HG03558 (cell line): ENCODE results near the gene HK3.
"Not testable (repeated sequence)": the region's sequence is repeated elsewhere in the genome, so short reads cannot be mapped to it uniquely, and the experiment has no call there.

Experiments
- ATAC-seq: cut with Tn5 transposase; IDR thresholded peaks from one replicate; pipeline ENCODE4 v1.9.1; 2021; ENCODE audit warnings: moderate number of reproducible peaks; ENCODE audit not compliant: unreplicated experiment; ENCODE audit errors: extremely low read depth

HK3 gene

DNA sequence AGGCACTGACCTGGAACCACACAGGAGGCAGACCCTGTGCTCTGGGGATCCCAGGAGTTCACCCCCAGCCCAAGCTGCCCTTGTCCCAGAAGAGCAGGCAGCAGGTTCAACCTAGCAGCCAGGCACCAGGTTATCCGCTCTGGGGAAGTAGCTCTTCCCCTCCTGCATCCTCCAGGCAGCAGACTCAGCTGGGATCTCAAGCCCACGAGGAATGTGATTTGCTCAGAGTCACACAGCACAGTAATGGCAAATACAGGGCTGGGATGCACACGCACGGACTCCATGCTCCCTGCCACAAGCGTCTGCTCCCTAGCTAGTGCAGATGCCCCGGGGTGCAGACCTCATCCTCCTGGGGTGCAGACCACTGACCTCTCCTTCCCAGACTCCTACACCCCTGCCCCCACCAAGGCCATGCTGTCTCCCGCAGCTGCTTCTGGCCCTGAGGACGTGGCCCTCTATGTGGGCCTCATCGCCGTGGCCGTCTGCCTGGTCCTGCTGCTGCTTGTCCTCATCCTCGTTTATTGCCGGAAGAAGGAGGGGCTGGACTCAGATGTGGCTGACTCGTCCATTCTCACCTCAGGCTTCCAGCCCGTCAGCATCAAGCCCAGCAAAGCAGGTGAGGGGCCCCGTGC lies 25.5 kb downstream of the HK3 start:
- no peak for ATAC-seq

DNA sequence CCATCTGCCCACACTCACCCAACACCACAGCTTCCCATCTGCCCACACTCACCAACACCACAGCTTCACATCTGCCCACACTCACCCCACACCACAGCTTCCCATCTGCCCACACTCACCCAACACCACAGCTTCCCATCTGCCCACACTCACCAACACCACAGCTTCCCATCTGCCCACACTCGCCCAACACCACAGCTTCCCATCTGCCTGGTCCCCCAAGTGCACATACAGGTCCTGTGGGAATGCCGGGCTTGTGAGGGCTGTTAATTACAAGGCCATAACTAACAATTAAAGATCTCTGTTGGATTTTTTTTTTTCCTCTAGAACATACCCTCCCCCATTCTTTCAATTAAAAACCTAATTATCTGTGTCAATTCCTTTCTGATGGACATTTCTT lies 26.1 kb downstream of the HK3 start:
- ATAC-seq = not testable (repeated sequence)

DNA sequence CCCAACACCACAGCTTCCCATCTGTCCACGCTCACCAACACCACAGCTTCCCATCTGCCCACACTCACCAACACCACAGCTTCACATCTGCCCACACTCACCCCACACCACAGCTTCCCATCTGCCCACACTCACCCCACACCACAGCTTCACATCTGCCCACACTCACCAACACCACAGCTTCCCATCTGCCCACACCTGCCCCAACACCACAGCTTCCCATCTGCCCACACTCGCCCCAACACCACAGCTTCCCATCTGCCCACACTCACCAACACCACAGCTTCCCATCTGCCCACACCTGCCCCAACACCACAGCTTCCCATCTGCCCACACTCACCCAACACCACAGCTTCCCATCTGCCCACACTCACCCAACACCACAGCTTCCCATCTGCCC lies 26.6 kb downstream of the HK3 start:
- not testable (repeated sequence) for ATAC-seq

DNA sequence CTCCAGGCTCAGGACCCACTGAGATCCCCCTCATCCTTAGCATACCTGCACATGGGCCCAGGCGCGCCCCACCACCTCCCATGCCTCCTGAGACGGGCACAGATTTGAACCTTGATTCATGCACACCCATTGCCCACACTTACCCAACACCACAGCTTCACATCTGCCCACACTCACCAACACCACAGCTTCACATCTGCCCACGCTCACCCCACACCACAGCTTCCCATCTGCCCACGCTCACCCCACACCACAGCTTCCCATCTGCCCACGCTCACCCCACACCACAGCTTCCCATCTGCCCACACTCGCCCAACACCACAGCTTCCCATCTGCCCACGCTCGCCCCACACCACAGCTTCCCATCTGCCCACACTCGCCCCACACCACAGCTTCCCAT lies 28.5 kb downstream of the HK3 start:
- not testable (repeated sequence) for ATAC-seq

DNA sequence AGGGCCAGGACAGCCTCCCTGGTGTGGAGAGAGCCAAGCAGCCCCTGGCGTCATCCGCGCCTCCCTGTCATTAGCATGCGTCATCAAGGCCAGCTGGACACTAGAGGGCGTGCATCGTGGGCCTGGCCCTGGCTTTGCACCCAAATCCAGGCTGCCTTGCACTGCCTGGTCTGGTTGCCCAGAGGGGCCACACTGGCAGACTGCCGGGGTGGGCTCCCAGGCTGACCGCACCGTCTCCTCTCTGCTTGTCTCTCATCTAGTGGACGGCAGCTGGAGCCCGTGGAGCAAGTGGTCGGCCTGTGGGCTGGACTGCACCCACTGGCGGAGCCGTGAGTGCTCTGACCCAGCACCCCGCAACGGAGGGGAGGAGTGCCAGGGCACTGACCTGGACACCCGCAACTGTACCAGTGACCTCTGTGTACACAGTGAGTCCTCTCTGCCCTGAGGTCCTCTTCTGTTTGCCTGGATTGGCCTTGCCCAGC lies 29.0 kb downstream of the HK3 start:
- no peak for ATAC-seq

DNA sequence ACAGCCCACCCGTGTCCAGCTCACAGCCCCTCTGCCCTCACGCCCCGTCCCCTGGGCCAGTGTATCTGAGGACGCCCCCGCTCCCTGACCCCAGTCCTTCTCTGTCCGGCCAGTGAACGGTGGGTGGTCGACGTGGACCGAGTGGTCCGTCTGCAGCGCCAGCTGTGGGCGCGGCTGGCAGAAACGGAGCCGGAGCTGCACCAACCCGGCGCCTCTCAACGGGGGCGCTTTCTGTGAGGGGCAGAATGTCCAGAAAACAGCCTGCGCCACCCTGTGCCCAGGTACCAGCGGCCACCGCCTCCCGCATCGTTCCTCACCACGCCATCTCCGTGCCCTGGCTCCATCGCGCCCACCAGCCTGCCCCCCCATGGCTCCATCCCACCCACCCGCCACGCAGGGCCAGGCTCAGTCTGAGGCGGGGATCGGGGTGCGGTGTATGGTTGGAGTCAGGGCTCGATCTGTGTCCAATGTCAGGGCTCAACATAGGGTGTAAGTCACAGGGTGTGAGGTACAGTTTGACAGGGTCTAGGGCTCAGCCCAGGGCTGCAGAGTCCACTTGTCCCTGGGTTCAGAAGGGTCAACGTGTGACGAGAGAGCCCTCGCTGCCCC lies 29.5 kb downstream of the HK3 start:
- no peak for ATAC-seq

DNA sequence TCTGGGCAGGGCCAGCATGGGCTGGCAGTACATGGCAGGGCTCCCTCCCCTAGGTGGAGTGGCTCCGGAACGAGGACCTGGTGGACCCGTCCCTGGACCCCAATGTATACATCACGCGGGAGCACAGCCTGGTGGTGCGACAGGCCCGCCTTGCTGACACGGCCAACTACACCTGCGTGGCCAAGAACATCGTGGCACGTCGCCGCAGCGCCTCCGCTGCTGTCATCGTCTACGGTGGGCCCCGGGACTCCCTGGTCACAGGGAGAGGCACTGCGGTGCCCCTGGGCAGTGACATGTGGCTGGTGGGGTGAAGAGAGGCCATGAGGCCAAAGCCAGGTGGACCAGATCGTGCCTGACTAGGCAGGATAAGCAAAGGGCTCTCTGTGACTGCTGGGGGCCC lies 30.4 kb downstream of the HK3 start:
- no peak for ATAC-seq

DNA sequence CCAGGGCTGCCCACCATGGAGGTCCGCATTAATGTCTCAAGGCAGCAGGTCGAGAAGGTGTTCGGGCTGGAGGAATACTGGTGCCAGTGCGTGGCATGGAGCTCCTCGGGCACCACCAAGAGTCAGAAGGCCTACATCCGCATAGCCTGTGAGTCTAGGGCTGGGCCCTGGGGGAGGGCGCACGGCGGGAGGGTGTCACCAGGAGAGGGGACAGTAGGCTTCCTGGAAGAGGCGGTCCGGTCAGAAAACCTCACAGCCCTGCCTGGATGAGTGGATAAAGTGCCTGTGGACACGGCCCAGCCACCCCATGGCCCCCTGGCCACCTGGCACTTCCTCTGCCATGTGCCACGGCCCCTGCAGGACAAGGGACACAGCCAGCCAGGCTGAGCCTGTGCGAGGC lies 31.0 kb downstream of the HK3 start:
- no peak for ATAC-seq

DNA sequence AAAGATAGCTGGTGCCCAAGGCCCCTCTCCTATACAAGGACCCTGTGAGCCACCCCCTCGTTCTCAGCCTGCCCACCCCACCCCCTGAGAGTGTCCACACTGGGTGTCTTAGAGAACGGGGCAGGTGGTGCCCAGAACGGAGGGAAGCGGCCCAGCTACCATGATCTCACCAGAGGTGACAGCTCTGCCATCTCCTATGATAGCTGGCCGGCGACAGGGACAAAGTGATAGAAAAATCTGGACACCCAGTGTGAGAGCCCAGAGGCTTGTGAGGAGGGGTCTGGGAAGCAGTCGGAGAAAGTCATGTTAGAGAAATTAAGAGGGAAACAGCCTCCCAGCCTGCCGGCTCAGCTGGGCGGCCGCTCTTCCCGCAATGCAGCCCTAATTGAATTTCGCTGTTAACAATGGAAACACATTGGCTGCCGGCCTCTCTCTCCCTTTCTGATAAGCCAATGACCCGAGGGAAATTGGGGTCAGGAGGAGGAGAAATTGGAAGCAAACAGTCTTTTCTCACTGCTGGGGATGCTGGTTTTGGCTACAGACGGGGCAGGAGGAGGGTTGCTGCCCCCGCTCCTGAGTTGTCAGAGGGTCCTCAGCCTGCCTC lies 32.3 kb downstream of the HK3 start:
- ATAC-seq = no peak

DNA sequence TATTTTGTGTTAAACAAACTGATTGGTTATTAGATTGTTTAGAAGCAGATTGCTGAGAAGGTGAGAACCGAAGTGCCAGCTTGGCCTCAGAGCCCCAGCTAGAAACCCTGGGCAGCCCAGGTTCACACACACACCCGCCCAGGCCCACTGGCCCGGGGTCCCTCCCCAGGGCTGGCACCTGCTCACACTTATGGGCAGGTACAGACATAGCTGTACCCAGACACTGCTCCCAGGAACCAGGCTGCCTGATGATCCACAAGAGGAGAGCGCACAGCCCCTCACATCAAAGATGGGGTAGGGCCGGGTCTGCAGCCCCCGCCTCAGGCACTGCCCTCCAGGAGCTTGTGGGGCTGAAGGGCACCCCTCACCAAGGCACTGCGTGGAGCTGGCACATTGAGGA lies 33.2 kb downstream of the HK3 start:
- ATAC-seq = no peak

DNA sequence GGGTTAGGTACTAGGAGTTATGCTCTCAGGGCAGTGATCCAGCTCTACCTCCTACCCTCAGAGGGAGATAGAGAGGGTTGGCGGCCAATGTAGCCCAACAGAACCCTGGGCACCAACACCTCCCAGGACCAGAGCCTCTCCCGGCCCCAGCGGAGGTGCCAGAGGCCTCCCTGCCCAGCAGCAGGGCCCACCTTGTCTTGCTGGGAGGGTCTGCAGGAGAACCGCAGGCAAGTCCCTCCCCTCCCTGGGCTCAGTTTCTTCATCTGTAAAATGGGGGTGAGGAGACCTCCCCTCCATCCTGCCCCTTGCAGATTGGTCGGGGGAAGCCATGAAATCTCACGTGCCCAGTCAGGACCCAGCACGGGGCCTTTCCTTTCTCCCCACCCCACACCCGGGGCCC lies 34.4 kb downstream of the HK3 start:
- ATAC-seq = no peak

DNA sequence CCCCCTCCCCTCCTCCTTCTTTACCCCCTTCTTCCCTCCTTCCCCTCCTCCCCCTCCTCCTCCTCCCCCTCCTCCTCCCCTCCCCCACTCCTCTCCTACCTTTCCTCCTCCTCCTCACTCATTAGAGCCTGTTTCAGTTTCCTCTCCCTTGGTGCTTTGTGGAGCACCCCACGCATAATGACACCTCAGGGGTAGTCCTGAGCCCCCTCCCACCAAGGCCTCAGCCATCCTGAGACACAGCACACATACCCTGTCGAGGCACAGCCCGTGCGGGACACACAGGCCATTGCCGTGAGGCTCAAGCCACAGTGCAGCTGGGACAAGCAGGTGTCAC lies 35.4 kb downstream of the HK3 start:
- ATAC-seq = no peak

DNA sequence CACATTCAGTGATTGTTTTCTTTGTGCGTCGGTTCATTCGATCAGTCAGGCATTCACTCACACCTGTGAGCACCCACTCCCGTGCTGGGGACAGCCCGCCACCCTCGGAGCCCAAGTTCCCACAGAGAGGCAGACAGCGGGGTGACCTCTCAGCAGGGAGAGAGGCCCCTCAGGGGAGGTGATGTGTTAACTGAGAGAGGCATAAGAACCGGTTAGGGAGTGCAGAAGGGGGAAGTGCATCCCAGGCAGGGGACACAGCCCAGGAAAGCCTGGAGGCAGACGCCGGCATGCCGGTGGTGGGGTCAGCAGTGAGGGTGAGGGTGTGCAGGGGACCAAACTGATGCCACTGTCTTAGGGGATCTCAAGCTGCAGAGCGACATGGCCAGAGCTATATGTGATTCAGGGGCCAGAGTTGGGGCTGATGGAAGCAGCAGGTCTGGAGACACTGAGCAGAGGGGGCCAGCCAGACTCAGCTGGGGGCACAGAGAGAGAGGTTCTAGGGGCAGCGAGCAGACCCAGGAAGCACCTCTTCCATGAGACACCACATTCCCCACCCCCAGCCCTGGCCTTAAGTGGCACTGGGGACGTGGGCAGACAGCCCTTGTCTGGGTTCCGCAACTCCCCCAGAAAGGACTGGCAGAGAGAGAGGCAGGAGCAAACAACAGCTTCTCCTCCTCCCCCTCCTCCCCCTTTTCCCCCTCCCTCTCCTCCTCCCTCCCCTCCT lies 35.9 kb downstream of the HK3 start:
- no peak for ATAC-seq

DNA sequence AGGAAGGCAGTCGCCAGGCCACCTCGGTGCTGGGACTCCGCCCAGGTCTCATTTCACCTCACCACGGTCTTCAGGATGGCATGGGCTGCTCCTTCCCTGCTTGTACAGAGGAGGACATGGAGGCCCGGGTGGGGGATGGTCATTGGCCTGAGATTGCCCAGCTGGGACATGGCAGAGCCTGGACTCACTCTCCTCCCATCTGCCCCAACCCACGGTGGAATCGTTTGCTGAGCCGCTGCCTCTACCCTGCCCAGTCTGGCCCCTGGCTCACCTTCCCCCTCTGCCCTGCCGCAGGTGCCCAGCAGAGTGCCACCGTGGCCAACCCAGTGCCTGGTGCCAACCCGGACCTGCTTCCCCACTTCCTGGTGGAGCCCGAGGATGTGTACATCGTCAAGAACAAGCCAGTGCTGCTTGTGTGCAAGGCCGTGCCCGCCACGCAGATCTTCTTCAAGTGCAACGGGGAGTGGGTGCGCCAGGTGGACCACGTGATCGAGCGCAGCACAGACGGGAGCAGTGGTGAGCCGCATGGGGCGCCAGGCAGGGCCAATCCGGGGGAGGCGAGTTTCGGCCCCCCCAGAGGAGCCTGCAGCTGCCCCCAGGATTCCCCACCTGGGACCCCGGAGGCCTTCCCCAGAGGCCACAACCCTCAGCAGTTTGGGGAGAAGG lies 36.7 kb downstream of the HK3 start:
- ATAC-seq = no peak

DNA sequence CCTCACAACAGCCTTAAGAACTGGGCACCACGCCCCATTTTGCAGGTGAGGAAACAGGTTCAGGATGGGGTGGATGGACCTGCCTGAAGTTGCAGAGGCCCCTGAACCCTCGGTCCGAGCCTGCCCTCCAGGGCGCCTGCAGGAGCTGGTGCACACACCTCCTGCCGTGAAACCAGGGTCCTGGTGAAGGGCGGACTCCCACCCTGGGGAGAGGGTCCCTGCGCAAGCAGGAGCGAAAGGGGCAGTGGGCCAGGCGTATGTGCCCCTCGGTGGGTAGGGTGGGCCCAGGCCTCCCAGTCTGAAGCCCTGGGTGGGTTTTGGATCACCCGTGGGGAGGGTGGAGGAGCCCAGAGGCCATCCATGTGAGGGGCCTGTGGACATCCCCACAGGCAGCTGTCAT lies 37.9 kb downstream of the HK3 start:
- no peak for ATAC-seq

DNA sequence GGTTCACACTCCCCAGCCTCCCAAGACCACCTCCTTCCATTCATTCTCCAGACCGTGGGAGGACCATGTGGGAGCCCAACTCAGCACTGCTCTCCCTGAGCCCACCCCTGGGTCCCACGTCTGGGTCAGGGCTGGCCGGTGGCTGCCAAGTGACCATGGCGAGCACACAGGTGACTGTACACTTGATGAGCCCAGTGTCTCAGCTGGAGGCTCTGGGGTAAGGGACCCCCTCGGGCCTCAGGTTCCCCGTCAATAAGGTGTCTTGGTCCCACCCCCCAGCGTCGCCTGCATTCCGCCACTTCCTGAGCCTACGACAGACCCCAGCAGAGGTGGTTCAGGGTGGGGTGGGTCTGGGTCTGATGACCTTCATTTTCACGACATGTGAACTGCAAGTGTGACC lies 38.8 kb downstream of the HK3 start:
- no peak for ATAC-seq

DNA sequence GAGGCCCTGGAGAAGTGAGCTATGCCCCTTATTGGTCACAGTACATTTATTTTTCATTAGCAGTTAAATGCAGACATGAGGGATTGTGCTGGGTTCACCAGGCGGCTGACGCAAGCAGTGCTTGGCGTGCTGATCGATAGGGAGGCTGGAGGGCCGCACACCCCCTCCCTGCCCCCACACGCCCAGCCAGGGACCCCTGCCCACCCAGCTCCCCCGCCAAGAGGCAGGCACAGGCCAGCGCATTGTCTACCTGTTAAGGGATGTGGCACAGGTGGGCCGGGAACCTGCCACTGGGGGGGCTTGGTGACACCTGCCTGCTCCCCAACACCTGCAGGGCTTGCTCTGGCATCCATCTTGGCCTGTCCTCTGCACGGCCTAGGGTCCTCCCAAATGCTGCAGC lies 39.2 kb downstream of the HK3 start:
- no peak for ATAC-seq

DNA sequence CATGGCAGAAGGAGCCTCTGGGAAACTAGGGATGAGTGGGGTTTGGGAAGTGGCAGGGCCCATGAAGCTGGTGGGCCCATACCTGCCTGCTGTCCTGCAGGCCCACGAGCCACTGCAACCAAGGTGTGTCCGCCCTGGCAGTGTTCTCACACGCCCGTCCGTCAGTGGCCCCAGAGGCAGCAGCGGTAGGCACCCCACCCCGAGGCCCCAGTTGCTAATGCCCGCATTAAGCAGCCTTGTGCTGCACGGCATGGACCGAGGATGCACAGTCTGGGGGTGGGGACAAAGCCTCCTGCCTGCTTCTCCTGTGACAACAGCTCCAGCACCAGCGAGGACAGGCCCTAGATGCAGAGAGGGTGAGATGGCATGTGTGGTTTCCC lies 41.3 kb downstream of the HK3 start:
- ATAC-seq = no peak

DNA sequence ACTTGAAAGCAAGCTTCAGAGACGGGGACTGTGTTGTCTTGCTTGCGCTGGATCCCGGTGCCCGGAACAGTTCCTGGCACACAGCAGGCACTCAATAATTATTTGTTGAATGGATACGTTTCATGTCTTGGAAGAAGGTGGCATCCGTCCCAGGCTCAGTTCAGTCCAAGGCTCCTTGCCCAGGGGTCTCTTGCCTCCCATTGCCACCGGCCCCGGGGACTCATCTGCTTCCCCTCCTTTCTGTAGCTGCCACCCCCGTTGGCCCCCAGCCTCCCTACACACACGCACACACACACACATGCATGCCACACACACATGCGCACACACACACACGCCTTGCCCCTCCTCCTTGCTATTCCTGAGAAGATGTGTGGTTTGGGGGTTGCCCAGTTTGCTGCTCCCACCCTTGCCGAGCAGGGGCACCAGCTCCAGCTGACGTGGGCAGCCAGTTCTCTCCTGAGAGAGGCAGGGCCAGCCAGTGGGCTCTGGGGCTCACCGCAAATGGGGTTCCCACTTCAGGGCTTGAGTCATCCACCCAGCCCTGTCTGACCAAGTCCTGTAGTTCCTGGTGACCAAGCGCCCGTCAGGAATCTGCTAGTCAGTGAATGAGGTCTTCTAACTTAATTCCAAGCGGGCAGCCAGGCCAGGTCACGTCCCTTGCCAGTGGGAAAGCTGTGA lies 41.8 kb downstream of the HK3 start:
- no peak for ATAC-seq

DNA sequence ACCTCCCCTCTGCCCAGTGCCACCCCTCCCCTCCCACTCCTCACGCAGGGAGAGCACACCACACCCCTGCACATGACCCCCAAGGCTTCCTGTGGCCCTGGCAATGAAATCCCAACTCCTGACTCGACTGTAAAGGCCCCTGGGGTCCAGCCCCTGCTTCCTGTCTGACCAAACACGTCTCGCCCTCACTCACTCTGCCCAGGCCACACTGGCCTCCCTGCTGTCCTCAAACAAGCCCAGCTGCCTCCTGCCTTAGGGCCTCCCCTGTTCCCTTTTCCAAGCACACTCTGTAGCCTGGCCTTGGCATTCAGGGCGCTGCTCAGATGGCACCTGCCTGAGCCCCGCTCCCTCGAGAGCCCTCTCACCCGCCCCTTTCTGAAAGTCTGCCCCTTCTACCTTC lies 42.4 kb downstream of the HK3 start:
- ATAC-seq = no peak
